ENCODE measurements around the gene JCAD. TPM values are rescaled to one million over a fixed set of nuclear protein-coding genes. Genes with fewer than 3 reads are reported as not detected.

Gene JCAD
- total RNA-seq, 1 experiment from 2014 or later: 0.77 TPM

DNA sequence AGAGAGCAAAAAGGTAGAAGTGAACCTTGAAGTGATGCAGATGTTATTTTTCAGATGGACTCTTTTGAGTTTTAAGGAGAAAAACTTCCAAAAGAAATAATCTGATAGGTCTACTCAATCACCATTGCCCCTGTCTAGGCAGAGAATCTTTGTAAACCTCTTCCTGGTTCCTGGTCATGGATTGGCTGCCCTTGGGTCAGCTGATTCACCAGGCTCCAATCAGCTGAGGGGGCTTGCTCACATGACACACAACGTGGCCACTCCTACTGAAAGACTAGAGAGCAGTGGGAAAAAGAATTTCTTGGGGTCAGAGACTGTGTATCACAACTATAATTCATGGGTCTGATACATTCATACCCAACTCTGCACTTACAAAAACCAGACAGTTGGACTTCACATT is 20.0 kb upstream of the JCAD start:
- H3K27me3 Mint-ChIP-seq (ENCODE audit: low read depth): no peaks in the 10 kb centered on the region; the same call in none of the 2 replicates
- Histone ChIP-seq H3K18ac (ENCODE audit: insufficient read length, low read depth, low read length) (no peak overlapping the region), H3K4ac (ENCODE audit: low read depth, low read length) (no peak overlapping the region), H3K23ac (ENCODE audit: insufficient read length, low read depth, low read length) (no peak overlapping the region), H2BK20ac (ENCODE audit: low read depth, low read length, poor library complexity, severe bottlenecking) (no peak overlapping the region), H3K9ac (ENCODE audit: extremely low read depth, insufficient read length, low read length) (no peak overlapping the region), H2BK12ac (ENCODE audit: insufficient read length, low read depth, low read length) (no peak overlapping the region), H4K20me1 (ENCODE audit: control insufficient read depth, insufficient read depth, insufficient read length) (no peaks in the 10 kb centered on the region), H3K27me3 (ENCODE audit: insufficient read depth, low read length) (no peaks in the 10 kb centered on the region), H4K91ac (ENCODE audit: insufficient read length, low read depth, low read length) (no peak overlapping the region), H2AFZ (ENCODE audit: low read length) (no peak overlapping the region), H3K79me2 (ENCODE audit: insufficient read depth, low read length) (no peaks in the 10 kb centered on the region), H3K23me2 (ENCODE audit: insufficient read length, low read depth, low read length, poor library complexity, severe bottlenecking) (no peaks in the 10 kb centered on the region), H3T11ph (ENCODE audit: low read length) (no peak overlapping the region), H3K4me1 (ENCODE audit: insufficient read depth, low read length) (no peaks in the 10 kb centered on the region), H2BK120ac (ENCODE audit: low read depth, low read length, poor library complexity, severe bottlenecking) (no peak overlapping the region), H3K9me3 (ENCODE audit: control insufficient read depth, low read depth, low read length) (no peaks in the 10 kb centered on the region), H3K56ac (ENCODE audit: insufficient read length, low read depth, low read length) (no peak overlapping the region), H4K8ac (replicated peaks; ENCODE audit: insufficient read length, low read depth, low read length) (no peak overlapping the region), H2BK15ac (ENCODE audit: low read depth, low read length) (no peak overlapping the region), H3K79me1 (ENCODE audit: insufficient read depth, low read depth, low read length, poor library complexity, severe bottlenecking) (no peaks in the 10 kb centered on the region), H3K4me2 (ENCODE audit: insufficient read depth, insufficient read length, low read length) (no peak overlapping the region), H4K5ac (ENCODE audit: insufficient read length, low read depth, low read length) (no peak overlapping the region), H3K27ac (ENCODE audit: insufficient read length, low read depth, low read length) (no peak overlapping the region), H2AK5ac (ENCODE audit: insufficient read length, low read length) (no peak overlapping the region), H3K14ac (ENCODE audit: insufficient read depth, low read length) (no peak overlapping the region), H2BK5ac (ENCODE audit: insufficient read length, low read length) (no peak overlapping the region)
- TF ChIP-seq, protein P1, sequence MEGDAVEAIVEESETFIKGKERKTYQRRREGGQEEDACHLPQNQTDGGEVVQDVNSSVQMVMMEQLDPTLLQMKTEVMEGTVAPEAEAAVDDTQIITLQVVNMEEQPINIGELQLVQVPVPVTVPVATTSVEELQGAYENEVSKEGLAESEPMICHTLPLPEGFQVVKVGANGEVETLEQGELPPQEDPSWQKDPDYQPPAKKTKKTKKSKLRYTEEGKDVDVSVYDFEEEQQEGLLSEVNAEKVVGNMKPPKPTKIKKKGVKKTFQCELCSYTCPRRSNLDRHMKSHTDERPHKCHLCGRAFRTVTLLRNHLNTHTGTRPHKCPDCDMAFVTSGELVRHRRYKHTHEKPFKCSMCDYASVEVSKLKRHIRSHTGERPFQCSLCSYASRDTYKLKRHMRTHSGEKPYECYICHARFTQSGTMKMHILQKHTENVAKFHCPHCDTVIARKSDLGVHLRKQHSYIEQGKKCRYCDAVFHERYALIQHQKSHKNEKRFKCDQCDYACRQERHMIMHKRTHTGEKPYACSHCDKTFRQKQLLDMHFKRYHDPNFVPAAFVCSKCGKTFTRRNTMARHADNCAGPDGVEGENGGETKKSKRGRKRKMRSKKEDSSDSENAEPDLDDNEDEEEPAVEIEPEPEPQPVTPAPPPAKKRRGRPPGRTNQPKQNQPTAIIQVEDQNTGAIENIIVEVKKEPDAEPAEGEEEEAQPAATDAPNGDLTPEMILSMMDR (conservative IDR thresholded peaks at IDR 0.05): no peak
- H3K27ac Mint-ChIP-seq: no peak overlapping the region
- DNase-seq: no peak
- H3K4me3 Mint-ChIP-seq: no peak overlapping the region
- no peaks in the 10 kb centered on the region for H3K9me3 Mint-ChIP-seq
- H3K36me3 Mint-ChIP-seq (ENCODE audit: insufficient read depth in 1 of 3, low read depth in 3 of 3): no peaks in the 10 kb centered on the region
- no CpG with 5 or more reads among the region's 1 CpG for WGBS (ENCODE audit: extremely low coverage, insufficient read length, low lambda C conversion rate)
- peaks cover 3 to 7% of the 10 kb centered on the region in 2 experiments; a peak in 2 of 4 replicates for H3K4me1 Mint-ChIP-seq
